Occipital lobe (tissue), 2 donors: ENCODE results near the gene RBM22. TPM values are rescaled to one million over a fixed set of nuclear protein-coding genes. Genes with fewer than 3 reads are reported as not detected.

Experiments
- DNase-seq: peaks from one replicate; lab custom pipeline; 2025; lab: John Stamatoyannopoulos, UW
- total RNA-seq: library from RNA; depleted of rRNA; stranded (reverse); fragments of >200 nt; gene quantifications from one replicate; pipeline ENCODE4 v1.2.3, GENCODE V29; 2014

RBM22 gene
- total RNA-seq, 1 donor from 2014 or later, result 27.6 TPM

DNA sequence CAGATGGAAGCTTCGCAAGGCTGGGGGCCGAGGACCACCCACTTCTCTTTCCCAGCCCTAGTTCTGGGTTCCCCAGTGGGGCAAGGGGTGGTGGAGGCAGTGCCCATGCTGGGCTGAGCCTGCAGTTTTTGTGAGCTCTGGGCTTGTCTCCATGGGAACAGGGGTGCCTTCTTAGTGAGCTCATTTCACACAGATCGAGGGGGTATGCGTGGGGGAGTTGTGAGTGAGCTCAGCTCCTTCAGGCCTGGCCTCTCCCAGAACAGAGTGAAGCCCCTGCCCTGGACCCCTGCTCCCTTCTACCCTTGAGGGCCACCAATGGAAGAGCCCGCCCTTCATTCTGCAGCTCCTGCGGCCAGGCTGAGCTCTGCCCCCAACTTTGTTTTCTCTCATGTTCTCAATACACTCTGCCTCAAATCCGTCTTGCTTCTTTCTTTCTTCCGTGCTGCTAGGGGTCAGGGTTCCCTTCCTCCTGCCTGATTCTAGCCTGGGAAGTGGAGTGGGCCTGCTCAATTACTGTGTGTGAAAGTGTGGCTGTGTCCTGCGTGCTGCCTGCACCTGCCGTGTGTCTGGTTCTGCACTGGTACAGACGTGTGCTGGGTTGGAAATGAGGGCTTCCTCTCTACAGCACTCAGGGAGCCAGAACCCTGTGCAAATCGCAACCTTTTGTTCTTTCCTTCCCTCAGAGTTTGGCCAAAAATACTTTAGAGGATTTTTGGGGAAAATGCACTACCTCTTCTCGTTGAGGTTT is 48.8 kb downstream of the RBM22 start:
- no peak for DNase-seq

DNA sequence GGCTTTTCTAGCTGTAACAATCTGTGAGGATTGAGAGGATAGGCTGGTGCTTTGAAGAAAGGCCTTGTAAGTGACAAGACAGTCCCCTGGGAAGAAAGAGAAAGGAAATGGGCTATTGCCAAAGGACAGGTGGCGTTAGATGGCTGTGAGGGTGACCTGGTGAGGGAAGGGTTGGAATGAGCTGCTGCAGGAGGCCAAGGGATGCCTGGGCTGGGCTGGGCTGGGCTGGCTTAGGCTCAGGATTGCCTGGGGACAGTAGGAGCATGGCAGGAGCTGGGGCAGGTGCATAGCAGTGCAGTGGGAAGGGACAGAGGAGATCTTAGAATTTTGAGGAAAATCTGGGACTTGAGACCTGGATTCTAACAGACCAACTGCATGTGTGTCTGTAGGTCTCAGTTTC is 49.5 kb downstream of the RBM22 start:
- DNase-seq, result no peak

DNA sequence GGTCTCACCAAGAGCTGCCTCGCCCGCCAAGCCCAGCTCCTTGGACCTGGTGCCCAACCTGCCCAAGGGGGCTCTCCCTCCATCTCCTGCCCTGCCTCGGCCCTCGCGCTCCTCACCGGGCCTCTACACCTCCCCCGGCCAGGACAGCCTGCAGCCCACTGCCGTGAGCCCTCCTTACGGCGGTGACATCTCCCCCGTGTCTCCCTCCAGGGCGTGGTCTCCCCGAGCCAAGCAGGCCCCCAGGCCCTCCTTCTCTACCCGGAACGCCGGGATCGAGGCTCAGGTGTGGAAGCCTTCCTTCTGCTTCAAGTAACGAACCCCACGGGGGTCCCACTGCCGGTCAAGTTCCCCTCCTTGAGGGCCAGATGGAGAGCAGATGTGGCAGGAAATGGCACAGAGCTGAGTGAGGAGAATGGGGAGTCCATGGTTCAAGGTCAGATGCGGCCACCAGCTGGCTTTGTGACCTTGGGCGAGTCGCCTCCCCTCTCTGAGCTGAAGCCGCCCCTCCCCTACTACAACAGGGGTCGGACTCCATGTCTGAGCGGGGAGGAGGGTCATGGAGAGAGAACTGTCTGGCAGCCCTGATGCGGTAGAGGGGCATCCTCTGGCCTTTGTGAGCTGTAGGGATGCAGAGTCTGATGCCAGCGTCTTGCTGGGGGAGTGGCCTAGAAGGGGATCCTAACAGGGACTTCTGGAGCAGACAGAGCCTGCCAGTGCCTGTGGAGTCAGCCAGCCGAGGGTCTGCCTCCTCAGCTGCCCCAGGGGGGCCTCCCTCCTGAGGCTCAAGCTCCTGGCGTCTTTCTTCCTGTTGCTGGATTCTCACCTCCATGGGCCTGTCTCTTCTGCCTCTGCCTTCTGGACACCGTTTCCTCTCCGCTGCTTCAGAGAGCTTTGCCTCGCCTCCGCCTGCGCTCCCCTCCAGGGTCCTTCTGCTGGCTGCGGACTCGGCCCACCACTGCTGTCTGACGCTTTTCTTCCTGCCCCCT is 50.5 kb downstream of the RBM22 start:
- no peak for DNase-seq

DNA sequence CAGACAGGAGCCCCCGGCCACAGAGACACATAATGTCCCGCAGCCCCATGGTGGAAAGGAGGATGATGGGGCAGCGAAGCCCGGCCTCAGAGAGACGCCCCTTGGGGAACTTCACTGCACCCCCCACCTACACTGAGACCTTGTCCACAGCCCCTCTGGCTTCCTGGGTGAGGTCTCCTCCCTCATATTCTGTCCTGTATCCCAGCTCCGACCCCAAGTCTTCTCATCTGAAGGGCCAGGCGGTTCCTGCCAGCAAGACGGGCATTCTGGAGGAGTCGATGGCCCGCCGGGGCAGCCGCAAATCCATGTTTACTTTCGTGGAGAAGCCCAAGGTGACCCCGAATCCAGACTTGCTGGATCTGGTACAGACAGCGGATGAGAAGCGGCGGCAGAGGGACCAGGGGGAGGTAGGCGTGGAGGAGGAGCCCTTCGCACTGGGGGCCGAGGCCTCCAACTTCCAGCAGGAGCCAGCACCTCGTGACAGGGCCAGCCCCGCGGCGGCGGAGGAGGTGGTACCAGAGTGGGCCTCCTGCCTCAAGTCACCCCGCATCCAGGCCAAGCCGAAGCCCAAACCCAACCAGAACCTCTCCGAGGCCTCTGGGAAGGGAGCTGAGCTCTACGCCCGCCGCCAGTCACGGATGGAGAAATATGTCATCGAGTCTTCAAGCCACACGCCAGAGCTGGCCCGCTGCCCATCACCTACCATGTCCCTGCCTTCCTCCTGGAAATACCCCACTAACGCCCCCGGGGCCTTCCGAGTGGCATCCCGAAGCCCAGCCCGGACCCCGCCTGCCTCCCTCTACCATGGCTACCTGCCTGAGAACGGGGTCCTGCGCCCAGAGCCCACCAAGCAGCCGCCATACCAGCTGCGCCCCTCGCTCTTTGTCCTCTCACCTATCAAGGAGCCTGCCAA is 51.5 kb downstream of the RBM22 start:
- no peak for DNase-seq

DNA sequence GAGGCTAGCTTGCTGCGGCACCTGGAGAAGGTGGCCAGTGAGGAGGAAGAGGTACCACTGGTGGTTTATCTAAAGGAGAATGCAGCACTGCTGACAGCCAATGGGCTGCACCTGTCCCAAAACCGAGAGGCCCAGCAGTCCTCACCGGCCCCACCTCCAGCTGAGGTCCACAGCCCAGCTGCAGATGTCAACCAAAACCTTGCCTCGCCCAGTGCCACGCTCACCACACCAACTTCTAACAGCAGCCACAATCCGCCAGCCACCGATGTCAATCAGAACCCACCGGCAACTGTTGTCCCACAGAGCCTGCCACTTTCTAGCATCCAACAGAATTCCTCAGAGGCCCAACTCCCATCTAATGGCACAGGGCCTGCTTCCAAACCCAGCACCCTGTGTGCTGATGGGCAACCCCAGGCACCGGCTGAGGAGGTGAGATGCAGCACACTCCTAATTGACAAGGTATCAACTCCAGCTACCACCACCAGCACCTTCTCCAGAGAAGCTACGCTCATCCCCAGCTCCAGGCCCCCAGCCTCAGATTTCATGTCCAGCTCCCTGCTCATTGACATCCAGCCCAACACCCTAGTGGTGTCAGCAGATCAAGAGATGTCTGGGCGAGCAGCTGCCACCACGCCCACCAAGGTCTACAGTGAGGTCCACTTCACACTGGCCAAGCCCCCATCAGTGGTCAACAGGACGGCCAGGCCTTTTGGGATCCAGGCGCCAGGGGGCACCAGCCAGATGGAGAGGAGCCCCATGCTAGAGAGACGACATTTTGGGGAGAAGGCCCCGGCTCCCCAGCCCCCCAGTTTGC is 52.4 kb downstream of the RBM22 start:
- no peak for DNase-seq

DNA sequence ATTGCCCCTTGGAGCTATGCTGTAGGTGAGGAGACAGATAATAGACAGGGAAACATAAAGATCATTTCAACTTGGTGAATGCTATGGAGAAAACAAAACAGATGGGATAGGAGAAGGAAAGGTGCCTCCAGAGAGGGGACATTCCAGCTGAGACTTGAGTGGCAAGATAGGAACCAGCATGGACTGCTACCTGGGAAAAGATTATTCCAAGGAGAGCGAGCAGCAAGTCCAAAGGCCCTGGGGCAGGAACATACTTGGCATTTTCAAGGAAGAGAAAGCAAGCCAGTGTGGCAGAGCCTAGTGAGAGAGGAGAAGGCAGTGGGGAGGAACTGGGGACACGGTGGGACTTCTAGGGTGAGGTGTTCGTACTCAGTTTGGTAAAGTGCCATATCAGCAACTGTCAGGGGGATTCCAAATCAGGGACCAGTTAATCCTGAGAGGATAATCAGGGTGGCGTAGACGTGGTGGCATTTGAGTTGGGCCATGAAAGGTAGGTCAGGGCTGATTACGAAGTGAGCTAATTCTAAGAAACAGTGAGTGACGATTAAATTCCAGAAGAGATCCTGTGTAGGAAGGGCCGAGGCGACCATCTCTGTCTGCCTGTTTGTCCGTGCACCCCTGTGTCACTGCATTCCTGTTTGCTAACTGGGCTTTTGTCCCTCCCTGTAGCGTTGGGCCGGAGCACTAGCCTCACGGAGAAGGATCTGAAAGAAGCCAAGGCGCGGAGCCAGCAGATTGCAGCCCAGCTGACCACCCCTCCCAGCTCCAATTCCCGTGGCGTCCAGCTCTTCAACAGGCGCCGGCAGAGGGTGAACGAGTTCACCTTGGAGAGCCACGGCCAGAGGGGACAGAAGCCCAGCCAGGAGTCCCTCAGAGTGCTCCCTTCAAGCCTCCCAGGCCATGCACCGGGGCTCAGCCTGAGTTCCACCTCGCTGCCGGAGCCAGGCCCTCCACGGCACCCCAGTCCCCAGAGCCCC is 53.3 kb downstream of the RBM22 start:
- no peak for DNase-seq

DNA sequence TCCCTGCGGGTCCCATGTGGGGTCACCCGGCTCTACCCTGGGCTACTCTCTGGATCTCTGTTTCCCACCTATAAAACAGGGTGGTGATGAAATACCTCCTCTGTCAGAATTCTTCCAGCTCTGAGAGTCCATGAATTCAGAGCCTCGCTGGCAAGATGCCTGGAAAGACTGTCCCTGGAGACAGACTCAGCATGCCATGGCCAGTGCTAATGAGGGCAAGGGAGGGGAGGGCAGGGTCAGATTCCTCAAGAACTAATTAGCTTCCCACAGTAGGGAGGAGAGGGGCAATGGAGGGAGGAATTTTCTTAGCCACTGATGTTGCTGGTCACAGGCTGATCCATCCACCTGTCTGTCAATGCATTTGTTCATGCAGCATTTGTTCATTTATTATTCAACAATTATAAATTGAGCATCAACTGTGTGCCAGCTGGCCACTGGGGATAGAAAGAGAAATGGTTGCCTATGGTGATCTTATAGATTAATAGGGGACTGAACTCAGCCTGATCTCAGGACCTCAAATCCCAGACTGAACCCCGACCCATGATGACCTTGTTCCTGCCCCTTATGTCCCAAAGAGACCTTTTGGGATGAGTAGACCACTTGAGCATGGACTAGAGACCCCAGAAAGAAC is 55.7 kb downstream of the RBM22 start:
- no peak for DNase-seq

DNA sequence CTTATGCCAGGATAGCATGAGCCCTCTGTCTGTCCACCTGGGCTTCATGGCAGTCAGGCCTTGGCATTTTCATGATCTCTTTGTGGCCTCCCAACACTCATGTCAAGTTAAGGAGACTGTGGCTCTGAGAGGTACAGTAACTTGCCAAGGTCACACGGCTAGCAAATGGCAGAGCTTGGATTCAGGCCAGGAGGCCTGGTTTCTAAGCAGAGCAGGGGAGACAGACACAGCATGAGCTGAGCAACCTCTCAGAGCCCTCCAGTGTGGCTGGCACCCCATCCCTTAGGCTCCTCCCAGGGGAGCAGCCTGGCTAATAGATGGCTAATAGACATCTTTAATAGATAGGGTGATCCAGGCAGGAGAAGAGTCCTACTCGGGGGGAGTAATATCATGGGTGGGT is 56.3 kb downstream of the RBM22 start:
- DNase-seq, result no peak

DNA sequence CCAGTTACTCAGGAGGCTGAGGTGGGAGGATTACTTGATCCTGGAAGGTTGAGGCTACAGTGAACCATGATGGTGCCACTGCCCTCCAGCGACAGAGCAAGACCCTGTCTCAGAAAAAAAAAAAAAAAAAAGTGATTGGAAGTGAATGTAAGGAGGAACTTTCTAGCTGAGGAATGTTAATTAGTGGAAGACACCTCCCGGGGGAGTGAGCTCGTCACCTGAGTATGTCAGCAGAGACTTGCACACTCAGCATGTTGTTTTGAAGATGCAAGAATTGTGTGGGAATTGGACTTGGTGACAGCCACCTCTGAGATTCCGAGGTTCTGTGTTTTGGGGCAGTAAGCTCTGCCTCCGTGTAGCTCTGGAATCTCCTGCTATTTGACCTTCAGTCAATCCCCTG is 56.8 kb downstream of the RBM22 start:
- no peak for DNase-seq

DNA sequence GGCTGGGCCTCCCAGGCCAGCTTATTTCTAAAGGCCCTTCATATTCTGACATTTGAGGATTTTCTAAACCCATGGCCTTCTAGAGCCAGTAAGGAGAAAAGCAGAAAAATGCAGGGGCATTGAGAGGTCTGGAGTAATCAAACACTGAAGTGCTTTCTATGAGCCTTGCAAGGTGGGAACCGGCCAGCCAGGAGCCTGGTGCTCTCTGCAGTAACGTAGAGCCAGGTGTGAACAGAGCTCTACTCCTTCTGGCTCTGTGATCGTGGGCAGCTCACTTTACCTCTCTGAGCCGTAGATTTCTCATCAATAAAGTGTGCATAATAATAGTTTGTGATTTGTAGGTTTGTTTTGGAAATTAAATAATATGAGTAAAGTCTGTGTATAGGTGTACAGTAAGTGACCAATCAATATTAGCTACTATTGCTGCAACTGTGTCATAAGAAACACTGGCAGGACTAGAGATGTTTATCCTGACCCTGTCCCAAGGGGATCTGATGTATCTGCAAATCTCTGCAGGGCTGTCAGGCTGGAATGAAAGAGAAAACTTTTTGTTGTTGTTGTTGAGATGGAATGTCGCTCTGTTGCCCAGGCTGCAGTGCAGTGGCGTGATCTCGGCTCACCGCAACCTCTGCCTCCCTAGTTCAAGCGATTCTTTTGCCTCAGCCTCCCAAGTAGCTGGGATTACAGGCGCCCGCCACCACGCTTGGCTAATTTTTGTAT is 57.7 kb downstream of the RBM22 start:
- no peak for DNase-seq

DNA sequence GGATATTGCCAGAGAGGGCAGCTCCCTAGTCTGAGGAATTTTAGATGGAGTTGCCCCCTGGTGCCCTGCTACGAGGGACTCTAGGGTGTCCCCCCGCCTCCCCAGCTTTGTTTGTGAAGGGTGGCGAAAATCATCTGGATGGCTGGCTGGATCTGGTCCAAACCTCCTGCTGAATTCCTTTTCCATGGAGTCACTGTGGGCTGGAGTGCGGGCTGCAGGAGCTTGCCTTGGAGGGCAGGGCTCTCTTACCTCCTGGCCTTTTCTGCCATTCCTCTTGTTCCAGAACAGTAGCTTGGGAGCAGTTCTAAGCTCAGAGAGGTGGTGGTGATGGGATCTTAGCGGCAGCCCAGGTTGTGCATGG is 58.3 kb downstream of the RBM22 start:
- DNase-seq, result no peak

DNA sequence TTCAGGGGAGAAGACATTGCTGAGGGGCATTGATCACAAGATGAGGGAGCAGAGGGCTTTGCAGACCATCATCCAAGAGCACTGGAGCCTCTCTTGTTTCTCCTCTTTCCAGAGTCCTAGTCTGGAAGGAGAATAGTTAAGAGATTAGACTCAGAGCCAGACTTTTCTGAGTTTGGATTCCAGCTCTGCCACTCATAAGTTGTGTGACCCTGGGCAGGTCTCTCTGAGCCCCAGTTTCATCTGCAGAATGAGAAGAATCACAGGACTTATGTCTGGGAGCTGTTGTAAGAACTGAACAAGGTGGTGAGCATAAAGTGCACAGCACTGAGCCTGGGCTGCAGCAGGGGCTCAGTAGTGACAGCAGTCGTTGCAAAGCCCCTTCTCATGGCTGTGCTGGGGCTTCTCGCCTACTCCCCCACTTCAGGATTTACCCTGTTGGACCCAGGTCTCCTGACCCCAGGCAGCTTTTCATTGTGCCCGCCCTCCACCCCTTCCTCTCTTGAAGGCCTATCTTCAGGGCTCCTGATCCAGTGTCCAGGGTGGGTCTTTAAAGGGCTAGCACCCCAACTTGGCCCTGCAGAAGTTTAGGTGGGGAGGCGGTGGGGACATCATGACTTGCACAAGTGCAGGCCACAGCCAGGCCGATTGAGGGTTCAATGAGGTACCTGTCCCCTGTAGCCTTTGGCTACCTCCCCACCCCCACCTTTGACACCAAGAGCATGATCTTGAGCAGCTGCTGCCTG is 58.9 kb downstream of the RBM22 start:
- DNase-seq, result no peak

DNA sequence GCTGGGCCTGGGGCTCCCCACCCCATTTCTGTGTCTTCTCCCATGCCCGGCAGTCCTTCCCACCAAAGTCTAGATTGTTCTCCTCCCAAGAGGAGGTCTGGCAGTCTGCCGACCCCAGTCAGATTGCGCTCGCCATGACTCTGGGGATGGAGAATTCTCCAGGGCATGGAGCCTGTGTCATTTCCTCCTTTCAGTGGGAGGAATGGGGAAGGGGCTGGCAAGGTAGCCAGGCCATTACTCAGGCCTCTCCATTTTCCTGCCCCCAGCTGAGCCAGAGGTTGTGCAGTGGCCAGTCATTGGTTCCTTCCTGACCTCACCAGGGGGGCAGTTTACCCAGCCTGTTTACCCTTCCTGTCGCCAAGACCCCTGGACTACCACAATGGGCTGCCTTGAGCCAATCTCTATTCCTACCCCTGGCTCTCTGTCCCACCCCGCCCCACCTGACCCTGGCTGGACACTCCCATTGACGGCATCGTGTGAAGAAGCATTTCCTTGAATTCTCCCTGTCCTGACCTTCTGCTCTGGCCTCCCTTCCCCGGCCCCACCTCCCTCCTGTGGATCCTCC is 59.8 kb downstream of the RBM22 start:
- no peak for DNase-seq
